Suprapubic skin (tissue), 4 donors: ENCODE results near the gene DDX4. TPM values are rescaled to one million over a fixed set of nuclear protein-coding genes. Genes with fewer than 3 reads are reported as not detected.

ENCODE experiments used
- DNase-seq, 2 donors: peaks; one replicate each; pipeline ENCODE4 v3.0.0-alpha.2; 2019; ENCODE audit warnings: low spot score in 2 of 2
- H3K27ac ChIP-seq: fragments of 200-600 bp; sonication (generic); one replicate; pipeline ENCODE4 v1.5.1; 2019
- H3K27me3 ChIP-seq: fragments of 200-600 bp; sonication (generic); one replicate; pipeline ENCODE4 v1.5.1; 2019
- H3K36me3 ChIP-seq: fragments of 200-600 bp; sonication (generic); one replicate; pipeline ENCODE4 v1.5.1; 2019
- H3K4me1 ChIP-seq: fragments of 200-600 bp; sonication (generic); one replicate; pipeline ENCODE4 v1.5.1; 2019
- H3K4me3 ChIP-seq: fragments of 200-600 bp; sonication (generic); one replicate; pipeline ENCODE4 v1.5.1; 2019; ENCODE audit warnings: mild to moderate bottlenecking
- H3K9me3 ChIP-seq: fragments of 200-600 bp; sonication (generic); one replicate; pipeline ENCODE4 v1.5.1; 2019
- EP300 ChIP-seq: sonication (generic); formaldehyde crosslinking; IDR thresholded peaks from one replicate; pipeline ENCODE4 v1.6.1; 2017; ENCODE audit warnings: antibody characterized with exemption
- POLR2A ChIP-seq, 2 donors: fragments of 450-650 bp; IDR thresholded peaks; one replicate each; pipeline ENCODE4 v1.6.1; 2017; ENCODE audit warnings: antibody characterized with exemption in 2 of 2, mild to moderate bottlenecking in 2 of 2, moderate library complexity in 2 of 2
- POLR2AphosphoS5 ChIP-seq, 3 donors: sonication (generic); formaldehyde crosslinking; IDR thresholded peaks; one replicate each; pipeline ENCODE4 v1.6.1; 2017; ENCODE audit warnings: antibody characterized with exemption in 3 of 3
- WGBS: methylation state at CpG from one replicate; pipeline ENCODE4 v1.1.5; 2018; 5-methylcytosine and 5-hydroxymethylcytosine counted together
- total RNA-seq, 4 donors: library from RNA; depleted of rRNA; stranded (reverse); fragments of >200 nt; gene quantifications; one replicate each; pipeline ENCODE4 v1.1.0, GENCODE V29; 2016
- TF ChIP-seq, protein P1 (sequence below), 2 donors: fragments of 200-600 bp in 1 of 2; fragments of 450-650 bp in 1 of 2; sonication (generic) in 1 of 2; IDR thresholded peaks; one replicate each; pipeline ENCODE4 v1.5.1; 2016 to 2019; ENCODE audit warnings: antibody characterized with exemption in 2 of 2, mild to moderate bottlenecking in 1 of 2, moderate library complexity in 1 of 2

Gene DDX4
- total RNA-seq, 4 donors from 2014 or later = not detected

DNA sequence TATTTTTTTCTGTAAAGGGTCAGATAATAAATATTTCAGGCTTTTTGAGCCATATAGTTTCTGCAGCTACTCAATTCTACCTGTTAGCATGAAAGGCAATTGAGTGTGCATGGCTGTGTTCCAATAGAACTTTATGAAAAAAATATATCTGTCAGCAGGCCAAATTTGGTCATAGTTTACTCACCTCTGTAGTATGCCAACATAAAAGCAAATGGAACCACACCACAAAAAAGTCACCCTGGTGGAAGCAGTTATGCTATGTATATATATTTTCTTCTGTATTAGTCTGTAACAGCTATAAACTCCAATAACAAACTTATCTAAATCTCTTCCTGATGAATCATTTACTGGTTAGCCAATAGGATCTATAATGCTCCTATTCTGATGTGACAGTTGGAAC, 29.1 kb upstream of the DDX4 start:
- no peak overlapping the region for H3K27ac ChIP-seq
- no peak for DNase-seq
- H3K36me3 ChIP-seq = no peaks in the 10 kb centered on the region
- H3K4me3 ChIP-seq = no peak overlapping the region
- no peaks in the 10 kb centered on the region for H3K27me3 ChIP-seq
- TF ChIP-seq POLR2A (IDR thresholded peaks at IDR 0.05) (no peak), POLR2AphosphoS5 (IDR thresholded peaks at IDR 0.05) (no peak), EP300 (no peak)
- TF ChIP-seq, protein P1, sequence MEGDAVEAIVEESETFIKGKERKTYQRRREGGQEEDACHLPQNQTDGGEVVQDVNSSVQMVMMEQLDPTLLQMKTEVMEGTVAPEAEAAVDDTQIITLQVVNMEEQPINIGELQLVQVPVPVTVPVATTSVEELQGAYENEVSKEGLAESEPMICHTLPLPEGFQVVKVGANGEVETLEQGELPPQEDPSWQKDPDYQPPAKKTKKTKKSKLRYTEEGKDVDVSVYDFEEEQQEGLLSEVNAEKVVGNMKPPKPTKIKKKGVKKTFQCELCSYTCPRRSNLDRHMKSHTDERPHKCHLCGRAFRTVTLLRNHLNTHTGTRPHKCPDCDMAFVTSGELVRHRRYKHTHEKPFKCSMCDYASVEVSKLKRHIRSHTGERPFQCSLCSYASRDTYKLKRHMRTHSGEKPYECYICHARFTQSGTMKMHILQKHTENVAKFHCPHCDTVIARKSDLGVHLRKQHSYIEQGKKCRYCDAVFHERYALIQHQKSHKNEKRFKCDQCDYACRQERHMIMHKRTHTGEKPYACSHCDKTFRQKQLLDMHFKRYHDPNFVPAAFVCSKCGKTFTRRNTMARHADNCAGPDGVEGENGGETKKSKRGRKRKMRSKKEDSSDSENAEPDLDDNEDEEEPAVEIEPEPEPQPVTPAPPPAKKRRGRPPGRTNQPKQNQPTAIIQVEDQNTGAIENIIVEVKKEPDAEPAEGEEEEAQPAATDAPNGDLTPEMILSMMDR (IDR thresholded peaks at IDR 0.05) = no peak
- H3K9me3 ChIP-seq = no peaks in the 10 kb centered on the region
- H3K4me1 ChIP-seq = peaks cover 13% of the 10 kb centered on the region

DNA sequence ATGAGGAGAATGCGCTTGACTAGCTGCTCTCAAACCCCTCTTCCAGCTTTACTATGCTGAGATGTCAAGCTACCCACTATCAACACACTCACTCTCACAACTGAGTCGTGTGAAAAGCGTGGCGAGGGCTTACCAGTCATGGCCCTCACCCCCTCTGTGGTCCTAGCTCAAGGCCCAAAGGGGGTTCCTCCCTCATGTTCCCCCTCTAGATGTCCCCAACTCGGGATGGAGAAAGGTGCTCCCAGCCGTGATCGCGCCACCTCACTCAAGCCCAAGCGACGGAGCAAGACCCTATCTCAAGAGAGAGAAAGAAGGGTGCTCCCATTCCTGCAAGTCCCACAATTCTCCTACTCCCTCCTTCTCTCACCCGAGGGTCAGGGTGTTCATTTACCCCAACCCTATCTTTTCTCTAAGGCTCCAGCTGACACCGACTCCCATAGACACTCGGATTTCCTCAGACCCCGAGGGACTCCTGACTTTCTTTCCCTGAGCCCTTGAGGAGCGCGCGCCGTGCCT, 26.3 kb upstream of the DDX4 start:
- Histone ChIP-seq H3K9me3 (no peaks in the 10 kb centered on the region), H3K36me3 (no peaks in the 10 kb centered on the region), H3K27me3 (no peaks in the 10 kb centered on the region), H3K4me3 (peak overlapping the region; percentile 88), H3K27ac (peak overlapping the region; percentile 49), H3K4me1 (peaks cover 13% of the 10 kb centered on the region)
- TF ChIP-seq EP300 (no peak), POLR2AphosphoS5 (IDR thresholded peaks at IDR 0.05) (no peak), POLR2A (IDR thresholded peaks at IDR 0.05) (no peak)
- TF ChIP-seq, protein P1 (IDR thresholded peaks at IDR 0.05) = no peak
- WGBS = 5% methylated on average over 18 of the region's 18 CpGs
- no peak for DNase-seq

DNA sequence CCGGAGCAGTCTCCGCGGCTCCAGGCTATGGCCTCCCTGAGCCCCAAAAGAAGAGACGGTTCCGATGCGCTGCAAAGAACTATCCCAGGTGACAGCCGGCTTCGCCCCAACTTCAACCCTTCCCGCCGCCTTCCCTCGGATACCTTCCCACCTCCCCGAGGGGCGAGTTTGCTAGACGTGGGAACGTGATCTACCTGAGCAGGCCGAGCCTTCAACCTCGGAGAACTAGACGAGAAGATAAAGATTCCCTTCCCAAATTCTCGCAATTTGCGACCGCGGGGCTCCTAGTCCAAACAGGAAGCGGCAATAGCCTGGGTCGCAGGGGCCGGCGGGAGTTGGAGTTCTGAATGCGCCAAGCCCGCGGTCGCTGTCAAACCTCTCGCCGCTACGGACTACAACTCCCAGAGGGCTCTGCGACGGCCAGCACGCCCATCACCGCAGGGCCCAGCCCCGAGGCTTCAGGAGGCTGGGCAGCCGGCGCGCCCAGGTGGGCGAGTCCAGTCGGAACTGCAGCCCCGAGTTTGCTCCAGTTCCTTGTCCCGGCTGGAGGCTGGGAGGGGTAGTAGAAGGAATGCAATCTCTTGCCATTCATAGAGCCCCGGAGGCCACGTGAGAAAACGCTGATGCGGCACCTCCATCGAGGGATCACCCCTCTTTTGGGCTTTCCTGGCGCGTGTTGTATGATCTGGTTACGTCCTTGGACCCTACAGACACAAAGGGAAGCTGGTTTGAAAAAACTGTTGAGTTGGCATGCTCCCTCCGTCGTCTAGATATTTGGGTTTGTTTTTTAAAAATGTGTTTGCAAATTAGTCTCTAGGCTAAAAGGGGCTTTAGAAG, 25.6 kb upstream of the DDX4 start, which contains the start of gene SLC38A9:
Gene SLC38A9, minus strand, starts transcription at position 302 of the 837 bp plus-strand sequence. CDS start 14,366 bp downstream, outside the sequence.
- DNase-seq = peak; percentile 97
- H3K27me3 ChIP-seq = no peaks in the 10 kb centered on the region
- H3K4me1 ChIP-seq = peaks cover 13% of the 10 kb centered on the region
- peak within 1 kb of the TSS; percentile 88 for H3K4me3 ChIP-seq
- H3K36me3 ChIP-seq = no peaks in the 10 kb centered on the region
- WGBS = 1% methylated on average over 32 of the region's 55 CpGs
- no peak for TF ChIP-seq POLR2AphosphoS5 (IDR thresholded peaks at IDR 0.05)
- TF ChIP-seq EP300 = no peak
- TF ChIP-seq, protein P1 (IDR thresholded peaks at IDR 0.05) = no peak
- no peak for TF ChIP-seq POLR2A (IDR thresholded peaks at IDR 0.05)
- H3K9me3 ChIP-seq = no peaks in the 10 kb centered on the region
- H3K27ac ChIP-seq = peak within 1 kb of the TSS; percentile 49

DNA sequence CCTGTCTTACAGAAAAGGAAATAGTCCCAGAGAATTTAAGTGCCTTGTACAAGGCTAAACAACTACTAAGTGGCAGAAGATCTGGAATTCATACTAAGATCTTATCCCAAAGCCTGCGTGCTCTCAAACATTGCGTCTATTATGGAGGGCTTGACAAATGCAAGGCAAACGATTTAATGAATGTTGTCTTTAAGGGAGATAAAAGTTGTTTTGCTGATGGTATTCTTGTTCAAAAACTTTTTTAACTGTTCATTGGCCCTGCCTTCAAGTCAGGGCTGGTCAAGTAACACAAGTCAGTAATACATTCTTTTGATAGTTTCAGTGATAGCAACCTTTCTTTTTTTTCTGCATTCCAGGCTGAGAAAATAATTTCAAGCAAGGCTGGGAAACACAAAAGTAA, 24.0 kb upstream of the DDX4 start:
- 69% methylated on average over 3 of the region's 3 CpGs for WGBS
- DNase-seq = no peak
- Histone ChIP-seq H3K36me3 (no peaks in the 10 kb centered on the region), H3K27me3 (no peaks in the 10 kb centered on the region), H3K27ac (no peak overlapping the region), H3K4me1 (peaks cover 13% of the 10 kb centered on the region), H3K4me3 (no peak overlapping the region), H3K9me3 (no peaks in the 10 kb centered on the region)
- TF ChIP-seq, protein P1 (IDR thresholded peaks at IDR 0.05) = no peak
- no peak for TF ChIP-seq POLR2AphosphoS5 (IDR thresholded peaks at IDR 0.05)
- TF ChIP-seq EP300 = no peak
- no peak for TF ChIP-seq POLR2A (IDR thresholded peaks at IDR 0.05)

DNA sequence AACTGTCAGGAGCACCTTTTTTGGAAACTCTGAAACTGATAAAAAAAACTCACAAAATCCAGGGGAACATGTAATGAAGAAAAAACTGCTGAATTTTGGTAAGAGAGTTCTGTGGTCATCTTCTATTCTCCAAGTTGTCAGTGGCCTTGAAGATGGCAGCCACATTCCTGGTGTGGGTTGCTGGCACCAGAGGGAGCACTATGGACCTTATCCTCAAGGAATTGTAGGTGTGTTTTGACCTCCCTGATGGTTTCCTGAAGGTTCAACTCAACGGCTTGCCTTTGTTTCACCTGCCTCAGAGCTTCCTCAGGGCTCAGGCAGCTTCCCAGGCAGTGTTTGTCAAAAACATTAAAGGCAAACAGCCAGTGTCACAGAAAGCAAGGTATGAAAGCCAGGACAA, 23.5 kb upstream of the DDX4 start:
- no peaks in the 10 kb centered on the region for H3K27me3 ChIP-seq
- H3K4me1 ChIP-seq = peaks cover 13% of the 10 kb centered on the region
- DNase-seq = no peak
- TF ChIP-seq, protein P1 (IDR thresholded peaks at IDR 0.05) = no peak
- no peak for TF ChIP-seq EP300
- TF ChIP-seq POLR2AphosphoS5 (IDR thresholded peaks at IDR 0.05) = no peak
- TF ChIP-seq POLR2A (IDR thresholded peaks at IDR 0.05) = no peak
- H3K36me3 ChIP-seq = no peaks in the 10 kb centered on the region
- H3K9me3 ChIP-seq = no peaks in the 10 kb centered on the region
- WGBS = 50% methylated on average over 1 of the region's 1 CpG
- no peak overlapping the region for H3K27ac ChIP-seq
- H3K4me3 ChIP-seq = no peak overlapping the region
